CD4-positive, alpha-beta T cell treated with Interleukin-10 for 1 hour (primary cell): ENCODE results near the gene TMEM145.
A peak's percentile ranks its signal among the peaks of the same experiment; 100 is the strongest.
"Not testable (repeated sequence)": the region's sequence is repeated elsewhere in the genome, so short reads cannot be mapped to it uniquely, and the experiment has no call there.

Experiments used
- DNase-seq: peaks from one replicate; pipeline ENCODE4 v3.0.0-alpha.2; 2020

The TMEM145 gene

DNA sequence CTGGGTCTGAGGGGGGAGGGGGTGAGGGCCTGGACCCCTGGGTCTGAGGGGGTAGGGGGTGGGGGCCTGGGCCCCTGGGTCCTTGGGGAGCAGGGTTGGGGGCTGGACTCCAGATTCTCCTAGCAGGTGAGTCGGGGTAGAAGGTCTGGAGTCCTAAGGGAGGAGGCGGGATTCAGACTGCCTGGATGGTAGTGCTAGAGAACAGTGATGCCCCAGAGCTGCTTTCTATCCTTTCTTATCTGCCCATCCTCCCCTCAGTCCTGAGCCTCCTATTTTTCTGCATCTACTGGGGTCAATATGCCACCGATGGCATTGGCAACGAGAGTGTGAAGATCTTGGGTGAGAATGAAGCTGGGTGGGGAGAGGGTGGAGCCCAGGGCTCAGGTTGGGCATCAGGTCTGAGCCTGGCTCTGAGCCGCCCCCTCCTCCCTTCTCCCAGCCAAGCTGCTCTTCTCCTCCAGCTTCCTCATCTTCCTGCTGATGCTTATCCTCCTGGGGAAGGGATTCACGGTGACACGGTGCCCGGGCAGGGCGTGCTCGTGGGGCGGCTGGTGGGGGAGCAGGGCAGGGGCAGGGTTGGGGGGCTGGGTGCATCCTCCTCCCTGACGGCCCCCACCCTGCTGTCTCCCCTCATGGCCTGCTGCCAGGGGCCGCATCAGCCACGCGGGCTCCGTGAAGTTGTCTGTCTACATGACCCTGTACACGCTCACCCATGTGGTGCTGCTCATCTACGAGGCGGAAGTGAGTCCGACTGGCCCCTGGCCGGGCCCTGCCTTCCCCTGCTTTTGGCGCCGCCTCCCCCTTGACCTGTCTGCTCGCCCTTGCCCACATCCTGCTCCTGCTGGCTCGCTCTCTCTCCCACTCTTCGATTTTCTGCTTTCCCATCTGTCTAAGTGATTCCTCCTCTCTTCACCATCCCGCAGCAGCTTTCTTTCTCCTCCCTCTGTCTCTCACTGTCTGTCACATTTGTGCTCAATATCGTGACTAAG, 3.4 kb downstream of the TMEM145 start:
- DNase-seq: no peak

GRCh38 chr19:42317535-42317934, 4.4 kb downstream of the TMEM145 start:
- no peak for DNase-seq

DNA sequence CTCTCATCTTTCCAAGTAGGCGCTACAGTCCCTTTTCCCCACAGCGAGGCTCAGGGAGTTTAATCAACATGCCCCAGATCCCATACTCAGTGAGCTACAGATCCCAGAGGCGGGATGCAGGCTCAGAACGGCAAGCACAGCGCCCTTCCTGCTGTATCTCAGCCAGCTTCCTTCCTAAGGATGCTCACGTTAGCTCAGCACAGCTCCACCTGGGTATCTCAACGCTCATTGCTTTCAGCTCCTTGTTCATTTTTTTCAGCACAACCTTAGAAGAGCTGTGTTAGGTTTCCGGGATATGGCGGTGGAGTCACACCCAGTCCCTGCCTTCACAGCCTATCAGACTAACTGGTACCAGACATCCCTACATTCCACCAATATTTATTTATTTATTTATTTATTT, 9.2 kb downstream of the TMEM145 start:
- no peak for DNase-seq

DNA sequence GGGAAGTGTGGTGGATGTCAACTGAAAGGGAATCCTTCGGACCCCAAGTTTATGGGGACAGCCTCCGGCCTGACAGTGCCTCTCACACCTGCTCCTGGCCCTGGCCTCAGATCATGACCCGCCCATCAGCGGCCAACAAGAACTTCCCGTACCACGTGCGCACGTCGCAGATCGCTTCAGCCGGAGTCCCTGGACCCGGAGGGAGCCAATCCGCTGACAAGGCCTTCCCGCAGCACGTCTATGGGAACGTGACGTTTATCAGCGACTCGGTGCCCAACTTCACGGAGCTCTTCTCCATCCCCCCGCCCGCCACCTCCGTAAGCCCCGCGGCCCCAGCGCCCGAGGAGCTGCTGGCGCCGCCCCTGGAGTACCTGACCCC, 10.4 kb downstream of the TMEM145 start:
- DNase-seq: no peak

GRCh38 chr19:42323852-42324654, 10.9 kb downstream of the TMEM145 start:
- peak; percentile 32 for DNase-seq

- DNase-seq: no peak
These were observed 11.7 kb downstream of the TMEM145 start for GRCh38 chr19:42324655-42325307.

GRCh38 chr19:42325308-42325895, 12.3 kb downstream of the TMEM145 start, which contains the start of gene MEGF8:
MEGF8 (plus strand) TSS chr19:42325635; CDS start chr19:42326244, 609 bp downstream.
- DNase-seq: peak; percentile 99

DNA sequence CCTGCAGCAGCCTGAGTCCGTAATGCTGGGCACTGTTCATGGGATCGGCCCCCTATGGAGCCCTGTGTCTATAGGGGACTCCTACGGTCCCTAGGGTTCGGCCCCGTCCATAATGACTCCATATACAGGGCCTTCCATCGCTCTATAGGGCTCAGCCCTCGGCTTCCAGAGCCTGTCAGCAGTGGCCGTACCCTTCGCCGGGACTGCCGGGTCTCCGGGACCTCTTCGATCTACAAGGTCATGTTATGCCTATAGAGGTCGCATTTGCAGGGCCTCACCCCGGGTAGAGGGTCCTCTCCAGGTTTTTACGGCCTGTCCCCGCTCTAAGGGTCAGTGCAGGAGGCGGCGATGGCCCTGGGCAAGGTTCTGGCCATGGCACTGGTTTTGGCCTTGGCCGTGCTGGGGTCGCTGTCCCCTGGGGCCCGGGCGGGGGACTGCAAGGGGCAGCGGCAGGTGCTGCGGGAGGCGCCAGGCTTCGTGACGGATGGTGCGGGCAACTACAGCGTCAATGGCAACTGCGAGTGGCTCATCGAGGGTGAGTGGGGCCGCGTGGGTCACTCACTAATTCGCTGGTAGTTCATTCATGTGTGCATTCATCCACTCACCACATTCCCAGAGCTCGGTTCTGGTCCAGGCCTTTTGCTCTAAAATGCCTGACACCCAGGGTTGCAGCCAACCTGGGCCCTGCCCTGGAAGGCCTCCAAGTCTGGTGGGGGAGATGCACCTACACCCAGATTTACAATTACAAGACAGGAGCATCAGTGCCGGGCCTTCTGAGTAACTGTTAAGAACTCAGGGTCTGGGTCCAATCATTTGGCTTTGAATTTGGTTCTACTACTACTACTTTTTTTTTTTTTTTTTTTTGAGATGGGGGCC, 13.0 kb downstream of the TMEM145 start:
- peak; percentile 13 for DNase-seq

- DNase-seq: no peak
These were observed 13.9 kb downstream of the TMEM145 start for GRCh38 chr19:42326969-42327368.

- DNase-seq: no peak
These were observed 14.3 kb downstream of the TMEM145 start for GRCh38 chr19:42327381-42327780.

GRCh38 chr19:42328106-42328505, 15.0 kb downstream of the TMEM145 start:
- DNase-seq: no peak

GRCh38 chr19:42328854-42329253, 15.7 kb downstream of the TMEM145 start:
- no peak for DNase-seq

GRCh38 chr19:42330241-42330711, 17.2 kb downstream of the TMEM145 start:
- no peak for DNase-seq

DNA sequence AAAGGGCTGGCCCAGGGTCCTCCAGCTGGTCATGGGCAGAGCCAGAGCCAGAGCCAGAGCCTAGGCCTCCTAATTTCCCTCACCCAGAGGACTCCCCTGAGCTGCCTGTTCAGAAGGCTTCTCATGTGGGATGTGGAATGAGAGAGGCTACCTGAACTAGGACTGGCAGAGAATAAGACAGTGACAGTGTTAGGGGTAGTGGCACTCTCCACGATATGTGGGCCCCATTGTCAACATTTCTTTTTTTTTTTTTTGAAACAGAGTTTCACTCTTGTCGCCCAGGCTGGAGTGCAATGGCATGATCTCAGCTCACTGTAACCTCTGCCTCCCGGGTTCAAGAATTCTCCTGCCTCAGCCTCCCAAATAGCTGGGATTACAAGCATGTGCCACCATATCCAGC, 18.2 kb downstream of the TMEM145 start:
- not testable (repeated sequence) for DNase-seq

DNA sequence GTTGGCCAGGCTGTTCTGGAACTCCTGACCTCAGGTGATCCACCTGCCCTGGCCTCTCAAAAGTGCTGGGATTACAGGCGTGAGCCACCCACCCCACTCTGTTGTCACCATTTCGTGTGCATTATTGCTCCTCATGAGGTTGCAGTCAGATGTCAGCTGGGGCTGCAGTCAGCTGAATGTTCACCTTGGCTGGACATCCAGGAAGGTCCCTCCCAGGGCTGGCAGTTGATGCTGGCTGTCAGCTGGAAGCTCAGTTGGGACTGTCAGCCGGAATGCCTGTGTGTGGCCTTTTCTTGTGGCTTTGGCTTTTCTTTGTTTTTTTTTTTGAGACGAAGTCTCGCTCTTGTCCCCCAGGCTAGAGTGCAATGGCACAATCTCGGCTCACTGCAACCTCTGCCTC, 18.9 kb downstream of the TMEM145 start:
- no peak for DNase-seq

DNA sequence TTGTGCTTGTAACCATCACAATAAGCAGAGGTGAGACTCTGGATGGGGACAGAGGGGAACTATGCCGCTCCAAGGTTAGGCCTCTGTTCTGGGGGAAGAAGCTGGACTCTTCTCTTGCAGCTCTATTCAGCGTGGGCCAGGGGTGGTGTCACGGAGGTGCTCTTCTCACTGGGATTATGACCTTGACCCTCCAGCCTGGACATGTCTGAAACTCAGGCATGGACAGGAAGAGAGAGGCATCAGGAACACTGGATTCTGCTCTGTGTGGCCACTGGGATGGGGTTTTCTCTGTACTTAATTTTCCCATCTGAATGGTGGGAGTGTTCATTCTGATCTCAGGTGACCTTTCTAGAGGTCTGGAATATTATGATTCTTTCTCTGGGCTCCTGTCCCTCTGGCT, 19.9 kb downstream of the TMEM145 start:
- DNase-seq: no peak

DNA sequence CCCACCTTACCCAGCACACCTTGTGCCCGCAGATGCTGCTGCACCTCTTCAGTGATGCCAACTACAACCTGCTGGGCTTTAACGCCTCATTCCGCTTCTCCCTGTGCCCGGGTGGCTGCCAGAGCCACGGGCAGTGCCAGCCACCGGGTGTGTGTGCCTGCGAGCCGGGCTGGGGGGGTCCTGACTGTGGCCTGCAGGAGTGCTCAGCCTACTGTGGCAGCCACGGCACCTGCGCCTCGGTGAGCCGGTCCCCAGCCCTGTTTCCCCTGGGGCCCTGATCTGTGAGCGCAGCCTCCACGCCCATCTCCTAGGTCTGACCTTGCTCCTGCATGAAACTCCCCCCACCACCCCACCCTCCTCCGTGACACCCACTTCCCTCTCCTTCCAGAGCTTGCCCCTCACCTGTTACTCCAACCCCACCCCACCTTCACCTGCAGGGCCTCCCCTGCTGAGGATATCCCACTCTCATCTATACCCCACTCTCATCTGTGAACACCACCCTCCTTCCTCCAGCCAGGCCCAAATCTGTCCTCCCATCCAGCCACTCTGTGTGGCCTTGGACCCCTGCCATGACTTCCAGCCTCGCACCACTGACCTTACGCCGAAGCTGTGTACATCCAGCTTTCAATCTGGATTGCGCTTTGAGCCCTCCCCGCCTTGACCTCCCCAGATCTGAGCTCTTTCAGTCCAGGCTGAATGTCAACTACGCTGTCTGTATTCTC, 21.0 kb downstream of the TMEM145 start:
- no peak for DNase-seq

GRCh38 chr19:42334697-42335373, 21.7 kb downstream of the TMEM145 start:
- DNase-seq: no peak

GRCh38 chr19:42335374-42335936, 22.3 kb downstream of the TMEM145 start:
- no peak for DNase-seq

DNA sequence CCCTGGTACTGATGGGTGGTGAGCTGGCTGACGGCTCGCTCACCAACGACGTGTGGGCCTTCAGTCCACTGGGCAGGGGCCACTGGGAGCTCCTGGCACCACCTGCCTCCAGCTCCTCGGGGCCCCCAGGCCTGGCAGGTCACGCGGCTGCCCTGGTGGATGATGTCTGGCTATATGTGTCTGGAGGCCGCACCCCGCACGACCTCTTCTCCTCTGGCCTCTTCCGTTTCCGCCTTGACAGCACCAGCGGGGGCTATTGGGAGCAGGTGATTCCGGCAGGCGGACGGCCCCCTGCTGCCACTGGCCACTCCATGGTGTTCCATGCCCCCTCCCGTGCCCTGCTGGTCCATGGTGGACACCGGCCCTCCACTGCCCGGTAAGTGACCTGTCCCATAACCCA, 22.9 kb downstream of the TMEM145 start:
- no peak for DNase-seq
